HG02571 (cell line): Measurements from ENCODE around the gene WNT10A.
A peak's percentile ranks its signal among the peaks of the same experiment; 100 is the strongest.

Source experiments
- ATAC-seq: cut with Tn5 transposase; IDR thresholded peaks from one replicate; pipeline ENCODE4 v1.9.1; 2021; ENCODE audit warnings: mild to moderate bottlenecking, moderate library complexity; ENCODE audit not compliant: unreplicated experiment

Gene WNT10A

GRCh38 chr2:218892693-218893348, 12.2 kb downstream of the WNT10A start:
- ATAC-seq = peak; percentile 30

GRCh38 chr2:218893349-218894150, 12.9 kb downstream of the WNT10A start:
- no peak for ATAC-seq

GRCh38 chr2:218894151-218894879, 13.7 kb downstream of the WNT10A start:
- no peak for ATAC-seq

- no peak for ATAC-seq
These were observed 14.2 kb downstream of the WNT10A start for GRCh38 chr2:218894880-218895157.

GRCh38 chr2:218895326-218895725, 14.7 kb downstream of the WNT10A start:
- ATAC-seq = no peak

GRCh38 chr2:218895759-218896500, 15.3 kb downstream of the WNT10A start:
- peak; percentile 12 for ATAC-seq

GRCh38 chr2:218896501-218897393, 16.1 kb downstream of the WNT10A start:
- ATAC-seq = peak; percentile 63

GRCh38 chr2:218897394-218898108, 16.9 kb downstream of the WNT10A start:
- peak; percentile 1 for ATAC-seq

GRCh38 chr2:218898109-218898878, 17.6 kb downstream of the WNT10A start:
- ATAC-seq = no peak

- ATAC-seq = no peak
These were observed 18.5 kb downstream of the WNT10A start for GRCh38 chr2:218899147-218899546.

- ATAC-seq = no peak
These were observed 21.8 kb downstream of the WNT10A start for GRCh38 chr2:218902427-218902826.

GRCh38 chr2:218904176-218904575, 23.5 kb downstream of the WNT10A start:
- no peak for ATAC-seq

GRCh38 chr2:218908721-218909619, 28.3 kb downstream of the WNT10A start:
- peak; percentile 95 for ATAC-seq

GRCh38 chr2:218910741-218911140, 30.1 kb downstream of the WNT10A start:
- ATAC-seq = no peak

- no peak for ATAC-seq
These were observed 39.9 kb downstream of the WNT10A start for GRCh38 chr2:218920504-218920903.

- ATAC-seq = no peak
These were observed 44.1 kb downstream of the WNT10A start for GRCh38 chr2:218924757-218925156.

GRCh38 chr2:218925434-218925833, 44.8 kb downstream of the WNT10A start:
- ATAC-seq = no peak

GRCh38 chr2:218927422-218927821, 46.8 kb downstream of the WNT10A start:
- ATAC-seq = no peak
